Stimulated activated CD4-positive, alpha-beta T cell treated with anti-CD3 and anti-CD28 coated beads, Interleukin-15, amount 100 ng/mL, for 48 hours (primary cell): Measurements from ENCODE around the gene ZNF316.
"Not testable (repeated sequence)": the region's sequence is repeated elsewhere in the genome, so short reads cannot be mapped to it uniquely, and the experiment has no call there.

Source experiments
- DNase-seq, 2 donors: peaks; one replicate each; pipeline ENCODE4 v3.0.0-alpha.2; 2020; ENCODE audit warnings: low read depth in 2 of 2

Gene ZNF316

DNA sequence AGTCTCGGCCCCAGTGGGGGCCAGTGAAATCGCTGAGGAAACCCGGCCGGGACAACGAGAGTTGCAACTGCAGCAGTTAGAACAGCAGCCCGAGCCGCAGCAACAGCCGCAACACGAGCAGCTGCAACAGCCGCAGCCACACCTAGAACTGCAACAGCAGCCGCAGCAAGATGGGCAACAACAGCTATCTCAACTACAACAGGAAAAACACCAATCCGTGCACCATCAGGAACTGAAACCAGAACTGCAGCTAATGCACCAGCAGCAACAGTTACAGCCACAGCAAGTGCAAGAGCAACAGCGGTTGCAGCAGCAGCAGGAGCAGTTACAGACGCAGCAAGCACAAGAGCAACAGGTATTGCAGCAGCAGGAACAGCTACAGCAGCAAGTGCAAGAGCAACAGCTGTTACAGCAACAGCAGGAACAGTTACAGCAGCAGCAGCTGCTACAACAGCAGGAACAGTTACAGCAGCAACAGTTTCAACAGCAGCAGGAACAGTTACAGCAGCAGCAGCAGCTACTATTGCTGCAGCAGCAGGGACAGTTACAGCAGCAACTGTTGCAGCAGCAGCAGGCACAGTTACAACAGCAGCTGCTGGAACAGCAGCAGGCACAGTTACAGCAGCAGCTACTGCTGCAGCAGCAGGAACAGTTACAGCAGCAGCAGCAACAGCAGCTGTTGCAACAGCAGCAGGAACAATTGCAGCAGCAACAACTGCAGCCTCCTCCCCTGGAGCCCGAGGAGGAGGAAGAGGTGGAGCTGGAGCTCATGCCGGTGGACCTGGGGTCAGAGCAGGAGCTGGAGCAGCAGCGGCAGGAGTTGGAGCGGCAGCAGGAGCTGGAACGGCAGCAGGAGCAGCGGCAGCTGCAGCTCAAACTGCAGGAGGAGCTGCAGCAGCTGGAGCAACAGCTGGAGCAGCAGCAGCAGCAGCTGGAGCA is 15.7 kb upstream of the ZNF316 start:
- no peak for DNase-seq

DNA sequence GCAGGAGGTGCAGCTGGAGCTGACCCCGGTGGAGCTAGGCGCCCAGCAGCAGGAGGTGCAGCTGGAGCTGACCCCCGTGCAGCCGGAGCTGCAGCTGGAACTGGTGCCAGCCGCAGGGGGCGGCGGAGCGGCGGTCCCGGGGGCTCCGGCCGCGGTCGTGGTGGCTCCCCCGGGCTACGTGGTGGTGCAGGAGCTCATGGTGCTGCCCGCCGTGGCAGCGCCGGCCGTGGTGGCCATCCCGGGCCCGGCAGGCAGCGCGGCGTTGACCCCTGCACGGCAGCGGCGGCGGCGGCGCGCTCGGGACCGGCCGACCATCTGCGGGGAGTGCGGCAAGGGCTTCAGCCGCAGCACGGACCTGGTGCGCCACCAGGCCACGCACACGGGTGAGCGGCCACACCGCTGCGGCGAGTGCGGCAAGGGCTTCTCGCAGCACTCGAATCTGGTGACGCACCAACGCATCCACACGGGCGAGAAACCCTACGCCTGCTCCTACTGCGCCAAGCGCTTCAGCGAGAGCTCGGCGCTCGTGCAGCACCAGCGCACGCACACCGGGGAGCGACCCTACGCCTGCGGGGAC is 14.9 kb upstream of the ZNF316 start:
- no peak for DNase-seq

DNA sequence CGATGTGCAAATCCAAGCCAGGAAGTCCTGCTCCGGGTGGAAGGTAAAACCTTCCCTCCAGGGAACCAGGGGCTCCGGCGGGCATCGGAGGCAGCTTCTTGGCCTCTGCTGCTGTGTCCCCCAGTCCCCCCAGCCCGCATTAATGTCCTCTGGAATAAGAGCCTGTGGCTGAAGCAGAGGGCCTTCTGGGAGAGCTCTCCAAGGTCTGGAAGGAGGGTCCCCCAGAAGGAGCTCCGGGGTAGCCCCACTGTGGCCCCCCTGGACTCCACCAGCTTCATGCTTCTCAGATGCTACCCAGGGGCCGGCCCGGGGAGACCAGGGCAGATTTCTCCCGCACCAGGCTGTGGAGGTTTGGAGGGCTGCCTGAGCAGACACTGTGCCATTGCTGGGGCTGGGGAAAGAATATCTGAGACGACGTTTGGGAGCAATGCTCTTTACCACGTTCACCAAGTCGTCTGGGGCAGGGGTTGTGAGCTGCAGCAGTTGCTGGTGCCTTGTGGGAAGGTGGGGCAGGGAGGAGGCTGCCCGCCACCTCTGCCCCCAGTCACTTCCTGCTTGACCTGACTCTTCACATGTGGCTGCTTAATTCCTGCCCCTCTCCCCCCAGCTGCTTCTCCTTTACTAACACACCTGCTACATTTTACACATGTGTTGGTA is 13.4 kb upstream of the ZNF316 start:
- no peak for DNase-seq

DNA sequence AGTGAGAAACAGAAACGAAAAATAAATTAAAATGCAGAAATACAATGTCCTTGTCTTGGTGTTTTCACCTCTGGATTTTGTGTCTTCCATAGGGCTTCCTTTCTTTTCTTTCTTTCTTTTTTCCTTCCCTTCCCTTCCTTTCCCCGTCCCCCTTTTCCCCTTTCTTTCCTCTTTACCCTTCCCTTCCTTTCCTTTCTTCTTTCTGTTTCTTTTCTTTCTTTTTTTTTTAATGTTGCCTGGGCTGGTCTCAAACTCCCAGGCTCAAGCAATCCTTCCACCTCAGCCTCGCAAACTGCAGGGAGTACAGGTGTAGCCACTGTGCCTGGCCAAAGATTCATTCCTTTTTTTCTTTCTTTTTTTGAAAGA is 12.9 kb upstream of the ZNF316 start:
- DNase-seq, result no peak

DNA sequence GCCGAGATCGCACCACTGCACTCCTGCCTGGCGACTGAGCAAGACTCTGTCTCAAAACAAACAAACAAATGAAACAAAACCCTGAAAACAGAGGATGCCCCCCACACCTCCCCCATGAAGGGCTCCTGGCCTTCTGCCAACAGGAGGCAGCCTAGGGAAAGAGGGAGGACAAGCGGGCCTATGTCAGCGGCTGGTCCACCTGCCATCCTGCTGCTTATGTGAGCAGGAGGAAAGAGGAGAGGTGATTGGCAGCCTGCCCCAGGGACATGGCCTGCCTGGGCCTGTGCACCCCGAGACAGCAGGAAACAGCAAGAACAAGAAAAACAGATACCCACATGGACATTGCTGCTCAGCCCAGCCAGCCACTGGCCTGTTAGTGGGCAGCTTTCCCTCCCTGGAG is 9.1 kb upstream of the ZNF316 start:
- no peak for DNase-seq

DNA sequence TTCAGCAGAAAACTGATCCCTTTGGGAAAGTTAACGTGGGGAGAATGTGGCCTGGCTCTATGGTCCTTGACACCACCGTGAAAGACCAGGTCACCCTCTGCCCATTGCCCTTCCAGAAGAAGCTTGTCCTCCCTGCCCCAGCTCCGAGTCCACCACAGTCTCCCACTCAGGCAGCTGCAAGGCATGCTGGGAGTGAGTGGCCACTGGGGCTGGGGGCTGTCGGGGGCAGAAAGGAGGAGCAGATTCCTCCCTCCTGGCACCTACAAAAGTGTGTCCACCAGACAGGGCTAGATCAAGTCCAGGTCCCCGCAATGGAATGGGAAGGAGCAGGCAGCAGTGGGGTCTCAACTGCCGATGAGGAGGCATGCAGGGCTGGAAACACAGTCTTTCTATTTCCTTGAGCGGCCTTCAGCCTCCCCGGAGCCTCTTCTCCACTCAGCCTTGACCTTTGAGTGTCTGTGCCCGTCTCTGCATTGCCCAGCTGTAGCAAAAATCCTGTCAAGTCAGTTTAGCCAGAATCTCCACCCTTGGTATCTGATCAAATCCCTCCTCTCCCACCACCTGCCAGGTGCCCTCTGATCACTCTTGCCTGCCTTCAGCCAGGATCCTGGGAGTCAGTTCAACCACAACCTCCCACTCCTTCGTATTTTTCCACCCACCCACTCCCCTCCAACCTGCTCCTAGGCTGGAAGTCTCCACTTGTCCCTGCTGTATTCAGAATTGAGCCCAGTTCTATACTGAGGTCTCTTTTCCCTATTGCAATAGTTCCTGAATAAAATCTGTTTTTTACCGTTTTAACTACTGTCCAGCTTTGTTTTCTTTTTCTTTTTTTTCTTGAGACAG is 6.9 kb upstream of the ZNF316 start:
- DNase-seq, result no peak

DNA sequence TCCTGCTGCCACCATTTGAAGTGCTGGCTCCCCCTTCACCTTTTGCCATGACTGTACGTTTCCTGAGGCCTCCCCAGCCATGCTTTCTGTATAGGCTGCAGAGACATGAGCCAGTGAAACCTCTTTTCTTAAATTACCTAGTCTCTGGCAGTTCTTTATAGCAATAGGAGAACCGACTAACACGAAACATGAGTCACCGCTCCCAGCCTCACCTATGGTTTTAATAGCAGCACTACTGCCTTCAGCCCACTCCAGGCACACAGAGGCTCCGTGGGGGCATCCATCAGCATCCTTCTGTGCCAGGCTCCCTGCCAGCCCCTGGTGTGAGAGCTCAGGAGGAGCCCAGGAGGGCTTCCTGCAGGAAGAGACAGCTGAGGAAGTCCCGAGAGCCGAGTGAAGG is 5.5 kb upstream of the ZNF316 start:
- DNase-seq, result no peak

DNA sequence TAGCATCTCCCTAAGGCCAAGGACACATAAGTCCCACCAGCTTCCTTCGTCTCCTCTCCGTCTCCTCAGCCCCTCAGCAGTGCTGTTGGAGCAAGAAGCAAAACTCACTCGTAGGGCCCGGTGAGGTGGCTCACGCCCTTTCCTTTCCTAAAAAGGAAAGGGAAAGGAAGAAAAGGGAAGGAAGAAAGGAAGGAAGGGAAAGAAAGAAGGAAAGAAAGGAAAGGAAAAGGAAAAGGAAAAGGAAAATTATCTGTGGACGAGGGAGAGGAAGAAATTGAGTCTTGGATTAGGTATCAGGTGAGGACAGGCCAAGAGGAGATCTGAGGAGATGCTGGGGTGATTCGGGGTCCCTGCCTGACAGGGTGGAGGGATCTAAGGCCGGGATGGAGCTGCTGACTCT is 3.1 kb upstream of the ZNF316 start:
- no peak for DNase-seq

DNA sequence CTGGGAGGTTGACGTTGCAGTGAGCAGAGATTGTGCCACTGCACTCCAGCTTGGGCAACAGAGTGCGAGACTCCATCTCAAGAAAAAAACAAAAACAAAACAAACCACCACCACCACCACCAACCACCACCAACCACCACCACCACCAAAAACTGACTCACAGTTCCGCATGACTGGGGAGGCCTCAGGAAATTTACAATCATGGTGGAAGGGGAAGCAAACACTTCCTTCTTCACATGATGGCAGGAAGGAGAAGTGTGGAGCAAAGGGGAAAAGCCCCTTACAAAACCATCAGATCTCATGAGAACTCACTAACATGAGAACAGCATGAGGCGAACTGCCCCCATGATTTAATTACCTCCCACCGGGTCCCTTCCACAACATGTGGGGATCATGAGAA is 2.1 kb upstream of the ZNF316 start:
- not testable (repeated sequence) for DNase-seq

DNA sequence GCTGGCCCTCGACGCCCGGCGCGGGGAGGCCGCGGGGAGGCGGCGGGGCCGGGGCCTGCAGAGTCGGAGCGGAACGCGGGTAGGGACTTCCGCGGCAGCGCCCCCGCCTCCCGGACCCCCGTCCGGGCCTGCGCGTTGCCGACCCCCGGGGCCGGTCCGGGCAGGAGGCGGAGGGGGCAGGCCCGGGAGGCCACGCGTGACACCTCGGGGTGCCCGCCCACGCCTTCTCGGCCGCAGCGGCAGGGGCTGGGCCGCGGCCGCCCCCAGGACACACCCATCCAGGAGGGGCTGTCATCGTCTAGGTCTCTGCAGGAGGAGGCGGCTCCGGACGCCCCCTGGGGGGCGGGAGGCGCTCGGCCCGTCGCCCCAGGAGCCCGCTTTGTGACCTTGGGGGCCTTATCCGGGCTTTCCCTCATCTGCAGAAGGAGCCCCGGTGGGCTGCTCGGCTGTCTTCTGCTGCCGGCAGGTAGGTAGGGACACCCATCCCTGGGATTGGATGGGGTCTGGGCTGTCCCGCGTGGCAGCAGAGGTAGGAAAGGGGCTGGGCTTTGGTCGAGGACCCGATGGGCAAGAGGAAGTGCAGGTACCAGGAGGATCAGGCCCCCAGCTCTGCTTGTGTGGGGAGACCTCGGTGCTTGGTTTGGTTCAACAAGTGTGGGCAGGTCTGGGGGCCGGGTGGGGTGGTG is 569 bp downstream of the ZNF316 start:
- DNase-seq, result peak; percentile 22 to 37

DNA sequence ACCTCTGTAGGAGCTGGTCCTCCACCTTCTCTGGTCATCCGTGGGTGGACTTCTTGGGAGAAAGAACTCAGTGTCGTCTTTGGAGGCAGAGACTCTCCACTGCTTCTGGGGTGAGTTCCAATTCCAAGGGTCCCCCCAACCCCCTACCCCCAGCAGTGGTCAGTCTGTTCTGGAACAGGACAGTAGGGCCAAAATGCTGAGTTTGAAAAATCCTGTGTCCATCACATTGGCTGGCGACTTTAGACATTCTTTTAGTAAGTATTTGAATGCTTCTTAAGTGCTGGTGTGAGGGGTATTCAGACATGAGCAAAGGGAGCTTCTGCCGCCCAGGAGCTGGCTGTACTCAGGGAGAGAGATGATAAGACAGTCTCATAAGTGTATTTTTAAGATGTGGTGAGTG is 1.9 kb downstream of the ZNF316 start:
- DNase-seq, result no peak

DNA sequence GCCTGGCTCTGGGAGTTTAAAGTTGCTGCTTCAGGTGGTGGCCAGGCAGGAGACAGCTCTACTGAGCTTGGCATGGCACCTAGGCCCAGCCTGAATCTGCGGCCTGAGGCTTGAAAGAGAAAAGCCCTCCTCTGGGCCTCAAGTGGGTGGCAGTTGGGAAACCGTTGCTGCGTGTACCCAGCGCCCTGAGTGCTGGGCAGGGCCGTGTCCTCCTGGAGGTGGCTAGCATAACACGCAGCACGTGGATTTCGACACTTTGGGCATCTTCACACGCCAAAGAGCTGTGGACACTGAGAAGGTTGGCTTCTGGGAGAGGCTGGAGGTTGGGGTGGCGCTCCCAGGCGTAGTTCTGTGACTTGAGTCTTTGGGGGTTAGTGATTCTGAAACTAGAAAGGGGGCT is 2.5 kb downstream of the ZNF316 start:
- DNase-seq, result no peak

DNA sequence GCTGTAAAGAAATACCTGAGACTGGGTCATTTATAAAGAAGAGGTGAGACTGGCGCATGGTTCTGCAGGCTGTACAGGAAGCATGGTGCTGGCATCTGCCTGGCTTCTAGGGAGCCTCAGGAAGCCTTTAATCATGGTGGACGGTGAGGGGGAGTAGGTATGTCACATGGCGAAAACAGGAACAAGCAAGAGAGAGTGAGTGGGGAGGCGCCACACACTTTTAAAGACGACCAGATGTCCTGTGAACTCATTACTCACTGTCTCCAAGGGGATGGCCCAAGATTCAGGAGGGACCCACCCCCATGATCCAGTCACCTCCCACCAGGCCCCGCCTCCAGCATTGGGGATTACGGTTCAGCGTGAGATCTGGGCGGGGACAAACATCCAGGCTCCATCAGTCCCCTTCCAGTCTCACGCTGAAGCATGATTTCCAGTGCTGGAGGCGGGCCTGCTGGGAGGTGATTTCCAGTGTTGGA is 3.2 kb downstream of the ZNF316 start:
- DNase-seq, result no peak

DNA sequence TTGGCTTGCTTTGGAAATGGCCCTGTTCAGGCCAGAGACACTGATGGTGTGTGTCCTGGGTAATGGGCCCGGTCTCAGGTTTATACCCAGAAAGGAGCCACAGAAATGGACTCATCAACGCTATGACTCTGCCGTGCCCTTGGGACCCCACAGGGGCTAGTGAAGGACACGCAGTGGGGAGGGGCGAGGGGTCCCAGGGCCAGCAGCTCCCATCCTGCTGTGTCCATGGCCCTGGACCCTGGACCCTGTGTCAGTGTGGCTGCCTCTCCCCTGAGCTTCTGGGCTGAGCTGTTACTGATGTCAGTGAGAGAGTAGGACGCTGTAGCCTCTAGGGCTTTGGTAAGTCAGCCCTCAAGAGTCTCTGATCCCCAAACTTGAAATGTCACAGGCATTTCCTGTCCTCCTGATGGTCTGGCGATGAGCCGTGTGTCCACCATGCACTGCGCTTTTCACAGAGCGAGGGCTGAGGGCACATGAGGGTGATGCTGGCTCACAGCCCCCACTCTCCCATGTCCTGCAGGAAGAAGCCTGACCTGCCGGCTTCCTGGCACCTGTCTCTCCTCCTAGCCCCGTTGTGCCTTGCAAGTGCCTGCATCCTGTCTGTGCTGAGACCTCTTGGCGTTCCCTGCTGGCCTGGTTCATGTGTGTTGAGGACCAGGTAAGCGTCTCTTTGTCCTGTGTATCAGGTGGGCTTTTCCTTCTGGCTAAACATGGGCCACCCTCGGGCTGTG is 4.4 kb downstream of the ZNF316 start:
- DNase-seq, result no peak

DNA sequence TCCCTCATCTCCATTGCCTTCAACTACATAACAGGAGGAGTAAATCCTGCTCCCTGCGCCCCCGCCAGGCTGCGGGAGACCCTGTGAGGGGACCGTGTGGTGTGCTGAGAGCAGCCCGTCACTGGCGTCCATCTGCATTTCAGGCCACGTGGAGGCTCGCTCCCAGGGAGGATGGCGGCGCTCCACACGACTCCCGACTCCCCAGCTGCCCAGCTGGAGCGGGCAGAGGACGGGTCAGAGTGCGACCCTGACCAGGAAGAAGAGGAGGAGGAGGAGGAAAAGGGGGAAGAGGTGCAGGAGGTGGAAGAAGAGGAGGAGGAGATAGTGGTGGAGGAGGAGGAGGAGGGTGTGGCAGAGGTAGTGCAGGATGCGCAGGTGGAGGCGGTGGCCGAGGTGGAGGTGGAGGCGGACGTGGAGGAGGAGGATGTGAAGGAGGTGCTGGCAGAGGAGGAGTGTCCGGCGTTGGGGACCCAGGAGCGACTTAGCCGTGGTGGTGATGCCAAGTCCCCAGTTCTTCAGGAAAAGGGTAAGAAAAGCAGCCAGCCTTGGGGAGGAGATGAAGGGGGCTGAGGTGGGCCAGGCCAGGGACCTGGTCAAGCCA is 5.2 kb downstream of the ZNF316 start:
- no peak for DNase-seq

DNA sequence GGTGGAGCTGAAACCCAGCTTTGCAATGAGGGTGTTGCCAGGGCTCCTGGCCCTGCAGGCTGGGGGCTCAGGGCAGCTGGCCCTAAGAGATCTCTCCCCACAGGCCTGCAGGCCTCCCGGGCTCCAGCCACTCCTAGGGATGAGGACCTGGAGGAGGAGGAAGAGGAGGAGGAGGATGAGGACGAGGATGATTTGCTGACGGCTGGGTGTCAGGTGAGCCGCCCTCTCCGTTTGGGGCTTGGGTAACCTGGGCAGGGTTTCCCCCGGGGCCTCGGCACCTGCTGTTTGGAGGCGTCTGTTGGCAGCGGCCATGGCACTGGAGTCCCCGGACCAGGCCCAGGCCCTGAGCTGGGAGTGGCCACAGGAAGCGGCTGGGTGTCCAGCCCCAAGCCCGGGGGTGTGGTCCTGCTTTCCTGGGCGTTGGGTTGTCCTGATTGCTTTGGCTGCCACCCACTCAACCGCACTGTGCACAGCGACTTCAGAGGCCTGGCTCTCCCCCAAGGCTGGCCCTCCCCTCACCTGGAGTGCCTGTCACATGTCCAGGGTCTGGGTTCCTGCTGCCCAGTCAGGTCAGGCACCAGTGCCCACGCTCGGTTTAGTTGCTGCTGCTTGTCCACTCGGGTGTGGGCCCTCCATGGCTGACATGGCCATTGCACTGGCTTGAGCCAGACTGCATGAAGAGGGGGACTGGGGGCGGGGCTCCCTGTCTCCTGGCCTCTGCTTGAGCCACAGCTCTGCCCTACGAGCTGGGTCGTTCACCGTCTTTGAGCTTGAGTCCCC is 5.9 kb downstream of the ZNF316 start:
- DNase-seq, result no peak

DNA sequence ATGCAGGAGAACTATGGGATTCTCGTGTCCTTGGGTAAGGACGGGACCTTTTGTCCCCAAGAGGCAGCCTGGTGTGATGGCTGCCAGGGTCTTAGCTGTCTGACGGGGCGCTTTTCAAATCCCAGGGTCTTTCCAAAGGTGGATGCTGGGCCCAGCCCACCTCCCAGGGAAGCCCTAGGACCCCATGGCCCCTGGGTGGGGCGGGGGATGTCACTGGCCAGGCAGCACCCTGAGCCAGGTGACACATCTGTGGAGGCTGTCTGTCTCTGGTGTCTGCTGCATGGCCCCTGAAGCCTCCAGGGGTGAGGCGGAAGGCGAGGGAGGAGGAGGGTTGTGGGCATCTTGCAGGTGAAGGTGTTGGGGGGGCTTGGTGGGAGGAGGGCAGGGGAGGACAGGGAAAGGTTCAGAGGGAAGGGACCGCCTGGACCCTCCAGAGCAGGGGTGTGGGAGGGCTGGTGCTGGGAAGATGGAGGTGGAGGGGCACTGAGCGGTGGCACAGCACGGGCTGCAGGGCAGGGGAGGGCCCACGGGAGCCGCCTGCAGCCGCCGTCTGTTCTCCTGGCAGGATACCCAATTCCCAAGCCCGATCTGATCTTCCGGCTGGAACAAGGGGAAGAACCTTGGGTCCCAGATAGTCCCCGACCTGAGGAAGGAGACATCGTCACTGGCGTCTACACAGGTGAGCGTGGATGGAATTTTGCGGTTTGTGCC is 7.0 kb downstream of the ZNF316 start:
- DNase-seq, result no peak

DNA sequence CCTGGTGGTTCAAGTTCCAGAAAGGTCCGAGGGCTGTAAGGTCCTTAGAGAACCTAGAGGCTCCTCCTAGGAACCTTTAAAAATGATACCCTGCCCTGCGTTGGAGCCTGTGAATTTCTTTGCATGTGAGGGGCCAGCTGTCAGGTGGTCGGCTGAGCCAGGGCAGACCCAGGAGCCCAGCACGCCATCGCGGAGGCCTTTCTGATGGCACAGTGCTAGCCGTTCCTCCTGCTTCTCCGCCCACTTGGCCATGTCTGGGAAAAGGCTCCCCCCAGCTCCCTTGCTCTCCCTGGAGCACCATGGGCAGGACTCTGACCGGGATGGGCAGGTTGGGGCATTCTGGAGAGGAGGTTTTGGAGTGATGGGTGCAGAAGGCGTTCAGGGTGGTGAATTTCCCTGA is 7.6 kb downstream of the ZNF316 start:
- no peak for DNase-seq

DNA sequence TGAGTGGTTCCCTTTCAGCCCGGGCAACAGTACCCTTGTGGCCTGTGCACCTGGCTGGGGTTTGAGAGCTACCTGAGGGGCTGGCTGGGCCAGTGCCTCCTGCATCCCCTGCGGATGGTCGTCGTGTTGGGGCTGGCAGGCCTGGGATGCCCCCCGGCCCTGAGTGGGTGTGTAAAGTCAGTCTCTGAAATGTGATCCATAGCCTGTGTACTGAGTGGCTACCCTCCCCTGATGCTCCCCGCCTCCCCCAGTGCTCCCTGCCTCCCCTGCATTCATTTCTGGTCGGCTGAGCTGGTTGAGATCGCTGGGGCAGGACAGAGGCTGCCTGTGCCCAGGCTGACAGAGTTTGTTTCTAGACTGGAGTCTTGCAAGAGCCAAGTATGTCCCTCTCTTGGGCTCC is 9.3 kb downstream of the ZNF316 start:
- no peak for DNase-seq
